ENCODE measurements around the gene JAK1.

GRCh38 chr1:64892576-64893573, 73.5 kb downstream of the JAK1 start:
- TF ChIP-seq ZNF232 (CRISPR knock-in tag; IDR thresholded peaks at IDR 0.05), result no peak
- no peak for TF ChIP-seq CTCF (IDR thresholded peaks at IDR 0.05)

Measured in WTC11 (cell line).